Esophagus squamous epithelium (tissue), 4 donors: Measurements from ENCODE around the gene CDKAL1.

ENCODE experiments used
- POLR2A ChIP-seq, 4 donors: fragments of 450-650 bp; IDR thresholded peaks; one replicate each; pipeline ENCODE4 v1.6.1; 2017; ENCODE audit warnings: antibody characterized with exemption in 4 of 4, mild to moderate bottlenecking in 4 of 4, moderate library complexity in 3 of 4
- TF ChIP-seq, protein P1 (sequence below), 6 experiments: fragments of 450-650 bp in 4 of 6; fragments of 200-600 bp in 2 of 6; sonication (generic) in 2 of 6; IDR thresholded peaks; one replicate each; pipeline ENCODE4 v1.5.1; 2016 to 2019; ENCODE audit warnings: antibody characterized with exemption in 6 of 6, mild to moderate bottlenecking in 4 of 6, moderate library complexity in 4 of 6

DNA sequence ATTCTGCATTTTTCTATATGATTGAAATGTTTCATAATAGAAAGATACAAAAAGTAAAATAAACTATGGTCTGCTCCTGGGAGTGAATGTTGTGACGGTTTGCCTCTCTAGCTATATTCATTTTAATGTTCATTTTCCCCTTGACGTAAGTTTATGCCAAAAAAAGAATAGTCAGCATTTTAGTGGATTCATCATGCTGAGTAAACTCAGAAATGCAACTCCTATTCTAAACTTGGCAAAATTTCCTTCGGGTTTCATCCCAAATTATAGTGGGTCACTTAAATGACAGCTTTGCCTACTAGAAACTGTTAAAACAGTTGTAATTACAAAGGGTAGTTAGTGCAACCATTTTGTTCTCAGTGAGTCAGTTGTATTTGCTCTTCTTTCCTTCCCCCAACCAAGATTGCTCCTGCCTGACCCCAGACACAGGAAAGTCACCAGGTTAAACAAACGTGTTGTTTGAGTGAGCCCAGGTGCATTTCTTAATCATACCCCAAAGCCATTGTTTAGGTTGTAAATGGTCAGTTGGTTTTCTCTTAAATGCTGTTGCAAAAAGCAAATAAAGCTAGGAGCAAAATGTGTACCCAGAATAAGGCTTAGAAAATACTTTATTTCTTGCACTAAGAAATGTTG is 577.0 kb downstream of the CDKAL1 start:
- TF ChIP-seq, protein P1, sequence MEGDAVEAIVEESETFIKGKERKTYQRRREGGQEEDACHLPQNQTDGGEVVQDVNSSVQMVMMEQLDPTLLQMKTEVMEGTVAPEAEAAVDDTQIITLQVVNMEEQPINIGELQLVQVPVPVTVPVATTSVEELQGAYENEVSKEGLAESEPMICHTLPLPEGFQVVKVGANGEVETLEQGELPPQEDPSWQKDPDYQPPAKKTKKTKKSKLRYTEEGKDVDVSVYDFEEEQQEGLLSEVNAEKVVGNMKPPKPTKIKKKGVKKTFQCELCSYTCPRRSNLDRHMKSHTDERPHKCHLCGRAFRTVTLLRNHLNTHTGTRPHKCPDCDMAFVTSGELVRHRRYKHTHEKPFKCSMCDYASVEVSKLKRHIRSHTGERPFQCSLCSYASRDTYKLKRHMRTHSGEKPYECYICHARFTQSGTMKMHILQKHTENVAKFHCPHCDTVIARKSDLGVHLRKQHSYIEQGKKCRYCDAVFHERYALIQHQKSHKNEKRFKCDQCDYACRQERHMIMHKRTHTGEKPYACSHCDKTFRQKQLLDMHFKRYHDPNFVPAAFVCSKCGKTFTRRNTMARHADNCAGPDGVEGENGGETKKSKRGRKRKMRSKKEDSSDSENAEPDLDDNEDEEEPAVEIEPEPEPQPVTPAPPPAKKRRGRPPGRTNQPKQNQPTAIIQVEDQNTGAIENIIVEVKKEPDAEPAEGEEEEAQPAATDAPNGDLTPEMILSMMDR (IDR thresholded peaks at IDR 0.05): no peak
- TF ChIP-seq POLR2A (IDR thresholded peaks at IDR 0.05): no peak
